HCEC 1CT (cell line): ENCODE data around the gene ACOT8.
"Not testable (repeated sequence)": the region's sequence is repeated elsewhere in the genome, so short reads cannot be mapped to it uniquely, and the experiment has no call there.

Experiments
- DNase-seq: peaks from one replicate; pipeline ENCODE4 v3.0.0-alpha.2; 2017

Gene ACOT8

DNA sequence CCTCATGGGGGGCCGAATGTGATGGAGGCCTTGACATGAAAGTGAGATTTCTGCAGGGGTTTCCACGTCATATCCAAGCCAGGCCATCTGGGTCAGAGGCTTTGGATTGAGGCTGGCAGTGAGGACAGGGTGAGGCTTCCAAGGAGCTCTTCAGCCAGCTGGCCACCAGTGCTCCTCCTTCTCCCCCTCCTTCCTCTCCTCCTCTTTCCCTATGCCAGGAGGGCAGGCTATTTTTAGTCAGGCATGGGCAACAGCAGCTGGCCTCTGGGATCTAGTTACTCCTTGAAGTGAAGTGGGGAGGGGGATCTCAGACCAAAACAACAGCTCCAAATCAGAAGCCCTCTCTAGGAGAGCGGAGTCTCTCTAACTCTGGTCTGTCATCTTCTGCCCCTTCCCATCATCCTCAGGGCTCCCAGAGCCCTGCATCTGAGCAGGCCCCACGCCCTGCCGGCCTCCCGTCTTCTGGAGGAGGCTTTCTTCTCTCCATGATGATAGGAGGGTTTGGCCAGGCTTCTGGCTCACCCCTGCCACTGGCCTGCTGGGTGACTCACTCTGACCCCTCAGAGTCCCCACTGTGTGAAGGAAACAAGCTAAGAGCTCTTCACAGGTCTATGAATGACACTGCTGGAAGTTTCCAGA, 30.7 kb downstream of the ACOT8 start:
- DNase-seq = no peak

DNA sequence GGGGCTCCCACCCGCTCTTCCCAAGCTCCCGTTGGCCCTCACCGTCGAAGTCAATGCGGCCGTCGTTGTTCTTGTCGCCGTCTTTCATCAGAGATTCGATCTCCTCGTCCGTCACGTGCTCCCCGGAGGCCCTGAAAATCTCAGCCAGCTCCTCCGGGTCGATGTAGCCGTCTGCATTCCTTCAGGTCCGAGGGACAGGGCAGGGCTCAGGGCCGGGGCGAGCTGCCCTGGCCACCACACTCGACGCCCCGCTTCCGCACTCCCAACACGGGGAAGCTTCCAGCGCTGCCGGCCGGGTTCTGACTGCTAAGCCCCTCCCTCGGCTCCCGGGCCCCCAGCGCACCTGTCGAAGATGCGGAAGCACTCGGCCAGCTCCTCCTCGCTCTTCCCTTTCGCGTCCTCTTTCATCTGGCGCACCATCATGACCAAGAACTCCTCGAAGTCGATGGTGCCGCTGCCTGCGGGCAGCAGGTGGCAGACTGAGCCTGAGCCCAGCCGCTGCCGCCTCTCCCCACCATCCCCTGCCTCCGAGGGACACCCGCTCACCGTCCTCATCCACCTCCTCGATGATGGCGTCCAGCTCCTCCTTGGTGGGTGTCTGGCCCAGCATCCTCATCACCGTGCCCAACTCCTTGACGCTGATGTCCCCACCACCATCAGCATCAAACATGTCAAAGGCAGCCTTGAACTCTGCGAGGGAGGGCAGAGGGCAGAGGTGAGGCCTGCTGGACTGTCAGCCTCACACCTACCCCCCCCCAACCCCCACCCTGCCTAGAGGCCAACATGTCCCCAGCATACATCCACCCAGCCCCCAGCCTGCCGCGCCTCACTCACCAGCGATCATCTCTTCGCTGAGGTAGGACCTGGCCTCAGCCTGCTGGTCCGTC, 33.0 kb downstream of the ACOT8 start:
- DNase-seq = no peak

DNA sequence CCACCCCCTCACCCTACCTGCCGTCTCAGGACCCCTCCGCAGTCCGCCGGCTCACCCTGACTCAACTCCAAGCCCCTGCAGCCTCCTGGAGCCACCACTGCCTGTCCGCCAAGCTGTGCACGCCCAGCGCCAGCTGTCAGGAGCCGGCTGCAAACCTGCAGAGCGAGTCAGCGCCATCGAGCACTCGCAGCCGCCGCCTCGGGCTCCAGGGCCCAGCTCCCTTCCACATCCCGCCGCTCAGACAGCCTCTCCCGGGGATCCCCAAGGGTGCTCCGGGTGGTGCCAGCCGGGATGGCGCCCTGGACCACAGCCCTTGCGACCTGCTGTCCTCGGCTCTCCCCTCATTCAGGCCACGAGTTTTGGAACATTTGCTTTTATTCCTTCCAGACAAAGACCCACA, 34.3 kb downstream of the ACOT8 start:
- peak; percentile 25 for DNase-seq

DNA sequence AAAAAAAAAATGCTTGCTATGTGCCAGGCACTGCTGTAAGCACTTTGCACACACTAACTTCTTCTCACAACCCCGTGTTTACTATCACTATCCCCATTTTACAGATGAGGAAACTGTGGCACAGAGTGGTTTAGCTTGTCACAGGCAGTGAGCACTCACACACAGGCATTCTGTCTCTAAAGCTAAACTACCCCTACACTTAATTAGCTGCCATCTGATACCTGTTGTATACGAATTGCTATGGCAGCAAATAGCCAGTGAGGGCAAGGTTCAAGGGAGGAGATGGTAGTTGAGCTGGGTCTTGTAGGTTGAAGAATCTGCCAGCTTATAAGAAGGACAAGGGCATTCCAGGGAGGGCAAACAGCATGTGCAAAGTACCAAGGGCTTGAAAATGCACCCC, 35.2 kb downstream of the ACOT8 start:
- DNase-seq = no peak

DNA sequence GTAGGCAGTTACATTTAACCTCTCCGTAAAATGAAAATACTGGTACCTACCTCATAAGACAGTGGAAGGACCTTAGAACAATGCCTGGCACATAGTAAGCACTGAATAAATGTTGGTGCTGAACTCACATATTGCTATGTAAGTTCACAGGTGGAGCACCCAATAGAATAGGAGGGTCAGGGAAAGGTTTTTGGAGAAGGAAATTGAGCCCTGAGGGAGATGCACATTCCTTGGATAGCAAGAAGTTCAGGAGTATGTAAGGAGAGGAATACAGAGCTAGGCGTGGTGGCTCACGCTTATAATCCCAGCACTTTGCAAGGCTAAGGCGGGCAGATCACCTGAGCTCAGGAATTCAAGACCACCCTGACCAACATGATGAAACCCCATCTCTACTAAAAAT, 37.7 kb downstream of the ACOT8 start:
- DNase-seq = no peak

DNA sequence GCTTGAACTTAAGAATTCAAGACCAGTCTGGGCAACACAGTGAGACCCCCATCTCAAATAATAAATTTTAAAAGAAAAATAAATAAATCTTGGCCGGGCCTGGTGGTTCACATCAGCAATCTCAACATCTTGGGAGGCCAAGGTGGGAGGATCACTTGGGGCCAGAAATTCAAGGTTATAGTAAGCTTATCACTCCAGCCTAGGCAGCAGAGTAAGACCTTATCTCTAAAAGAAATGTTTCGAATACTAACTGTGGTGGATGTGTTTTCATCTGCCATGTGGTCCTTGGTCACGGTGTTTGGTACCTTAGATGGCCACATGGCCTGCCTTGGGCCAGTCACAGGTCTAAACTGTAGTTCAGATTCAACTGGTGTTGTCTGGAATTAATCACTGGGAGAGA, 39.0 kb downstream of the ACOT8 start:
- DNase-seq = no peak

DNA sequence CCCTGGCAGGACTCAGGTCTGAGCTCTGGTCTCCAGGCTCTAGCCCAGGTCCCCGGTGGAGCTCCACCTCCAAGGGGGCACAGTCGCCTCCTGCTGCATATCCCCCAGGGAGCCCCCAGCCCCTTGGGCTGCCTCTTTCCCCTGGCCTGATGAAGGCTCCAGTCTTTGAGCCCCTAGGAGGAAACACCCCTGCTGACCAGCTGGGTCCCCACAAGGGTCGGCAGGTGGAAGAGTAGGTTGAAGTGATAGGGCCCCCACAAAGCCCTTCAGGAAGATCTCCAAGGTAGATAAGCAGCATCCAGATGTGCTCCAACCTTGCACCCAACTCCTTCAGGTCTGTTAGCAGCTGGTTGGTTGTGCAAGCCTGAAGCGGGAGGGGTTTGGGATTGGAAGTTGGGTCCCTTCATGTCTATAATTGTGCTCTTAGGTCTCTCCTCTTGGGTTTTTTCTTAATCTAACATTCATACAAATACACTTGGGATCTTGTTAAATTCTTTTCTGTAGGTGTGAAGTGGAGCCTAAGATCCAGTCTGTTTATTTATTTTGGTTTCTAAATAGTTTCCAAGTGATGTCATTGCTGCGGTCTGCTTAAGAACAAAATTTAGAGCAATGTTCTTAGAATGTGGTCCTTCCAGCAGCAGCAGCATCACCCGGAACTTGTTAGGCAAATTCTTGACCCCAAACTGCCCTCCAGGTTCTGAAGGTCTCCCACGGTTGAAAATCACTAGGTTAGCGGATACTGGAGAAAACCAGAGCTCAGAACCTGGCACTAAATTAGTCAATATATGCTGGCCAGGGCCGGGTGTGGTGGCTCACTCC, 39.6 kb downstream of the ACOT8 start:
- peak; percentile 87 for DNase-seq

DNA sequence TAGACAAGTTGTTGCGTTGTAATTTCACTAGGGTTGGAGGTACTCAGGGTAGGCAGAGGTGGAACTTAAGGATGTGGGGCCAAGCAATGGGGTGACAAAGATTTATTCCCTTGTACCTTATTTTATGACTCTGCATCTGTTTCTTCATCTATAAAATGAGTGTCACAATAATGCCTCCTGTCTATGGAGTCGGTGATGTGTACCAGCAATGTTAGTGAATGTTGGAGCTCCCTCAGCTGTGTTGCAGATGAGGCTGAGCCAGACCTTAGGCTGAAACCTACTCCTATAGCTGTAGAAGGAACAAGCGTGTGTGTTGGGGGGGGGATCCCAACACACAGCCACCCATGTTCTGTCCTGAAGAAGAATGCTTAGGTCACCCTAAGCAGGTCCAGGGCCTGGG, 40.2 kb downstream of the ACOT8 start:
- no peak for DNase-seq

DNA sequence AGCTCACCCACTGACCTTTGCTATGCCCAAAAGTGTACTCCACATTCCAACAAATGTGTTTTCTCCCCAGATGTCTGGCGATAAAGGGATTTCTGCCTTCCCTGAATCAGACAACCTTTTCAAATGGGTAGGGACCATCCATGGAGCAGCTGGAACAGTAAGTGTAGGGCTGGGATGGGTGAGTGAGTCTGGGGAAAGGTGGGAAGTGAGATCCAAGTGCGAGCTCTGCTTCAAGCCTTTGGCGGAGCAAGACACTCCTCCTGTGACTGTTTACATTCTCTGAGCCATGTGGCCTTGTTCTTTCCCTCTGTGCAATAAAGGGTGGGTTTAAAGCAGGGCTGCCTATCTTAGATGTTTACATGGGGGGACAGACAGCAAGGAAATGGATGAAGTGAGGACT, 42.9 kb downstream of the ACOT8 start:
- no peak for DNase-seq

DNA sequence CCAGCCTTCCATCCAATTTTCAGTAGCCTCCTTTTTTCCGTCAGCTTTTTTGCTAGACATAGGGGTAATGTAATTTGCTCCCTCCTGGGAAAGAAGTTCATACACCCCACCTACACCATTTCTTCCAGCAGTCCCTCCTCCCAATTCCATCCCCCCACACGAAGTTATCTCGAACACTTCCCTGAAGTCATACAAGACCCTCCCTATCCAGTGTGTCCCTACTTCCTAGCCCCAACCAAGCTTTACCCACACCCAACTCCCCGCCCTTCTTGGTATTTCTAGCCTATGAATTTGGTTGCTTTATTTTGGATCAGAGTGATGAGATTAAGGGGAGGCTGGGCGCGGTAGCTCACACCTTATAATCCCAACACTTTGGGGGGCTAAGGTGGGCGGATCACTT, 43.7 kb downstream of the ACOT8 start:
- DNase-seq = no peak

DNA sequence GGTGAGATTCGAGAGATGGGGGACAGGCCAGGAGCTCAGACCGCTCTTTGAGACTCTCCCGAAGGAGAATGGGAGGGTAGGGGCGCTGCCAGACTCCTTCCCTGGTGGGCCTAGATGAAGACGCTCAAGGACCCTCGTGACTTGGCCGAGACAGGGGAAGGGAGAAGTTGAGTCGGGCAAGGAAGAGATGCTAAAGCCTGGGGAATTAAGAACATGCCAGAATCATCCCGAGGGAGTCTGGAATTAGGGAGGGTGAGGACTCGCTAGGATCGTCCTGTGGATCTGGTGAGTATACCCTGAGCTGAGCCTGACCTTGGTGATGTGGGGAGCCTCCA, 44.2 kb downstream of the ACOT8 start:
- DNase-seq = no peak

DNA sequence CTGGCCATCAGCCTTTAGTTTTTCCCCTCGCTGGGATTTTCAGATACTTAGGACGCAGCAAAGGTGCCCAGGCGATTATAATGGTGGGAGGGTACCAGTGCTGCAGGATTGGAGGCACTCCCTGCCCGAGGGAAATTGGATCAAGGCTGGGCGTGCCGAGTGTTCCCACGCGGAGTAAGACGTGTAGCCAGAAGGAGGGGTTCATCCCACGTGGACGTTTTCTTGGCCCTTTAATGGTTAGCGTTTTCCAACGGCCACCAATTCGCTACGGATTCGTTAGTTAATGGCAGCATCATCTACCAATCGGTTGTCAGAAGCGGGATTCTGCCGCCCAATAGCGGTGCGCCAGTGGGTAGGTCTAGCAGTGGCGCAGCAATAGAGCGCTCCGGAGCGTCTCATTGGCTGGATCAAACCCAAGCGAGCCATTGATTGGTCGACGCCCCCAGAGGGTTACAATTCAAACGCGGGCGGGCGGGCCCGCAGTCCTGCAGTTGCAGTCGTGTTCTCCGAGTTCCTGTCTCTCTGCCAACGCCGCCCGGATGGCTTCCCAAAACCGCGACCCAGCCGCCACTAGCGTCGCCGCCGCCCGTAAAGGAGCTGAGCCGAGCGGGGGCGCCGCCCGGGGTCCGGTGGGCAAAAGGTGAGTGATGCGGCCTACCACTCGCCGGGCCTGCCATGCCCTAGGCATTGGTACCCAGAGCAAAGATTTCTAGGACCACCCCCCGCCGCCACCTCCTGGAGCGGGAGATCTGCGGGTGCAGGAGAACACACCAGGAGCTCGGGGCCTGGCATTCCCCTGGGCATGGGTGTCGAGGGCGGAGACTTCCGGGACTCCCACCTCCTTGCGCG, 44.8 kb downstream of the ACOT8 start, which contains the start of gene UBE2C:
Gene UBE2C, plus strand, starts transcription at position 488 of the 849 bp plus-strand sequence. Its CDS starts 52 bp downstream, at position 540.
- peak; percentile 100 for DNase-seq

DNA sequence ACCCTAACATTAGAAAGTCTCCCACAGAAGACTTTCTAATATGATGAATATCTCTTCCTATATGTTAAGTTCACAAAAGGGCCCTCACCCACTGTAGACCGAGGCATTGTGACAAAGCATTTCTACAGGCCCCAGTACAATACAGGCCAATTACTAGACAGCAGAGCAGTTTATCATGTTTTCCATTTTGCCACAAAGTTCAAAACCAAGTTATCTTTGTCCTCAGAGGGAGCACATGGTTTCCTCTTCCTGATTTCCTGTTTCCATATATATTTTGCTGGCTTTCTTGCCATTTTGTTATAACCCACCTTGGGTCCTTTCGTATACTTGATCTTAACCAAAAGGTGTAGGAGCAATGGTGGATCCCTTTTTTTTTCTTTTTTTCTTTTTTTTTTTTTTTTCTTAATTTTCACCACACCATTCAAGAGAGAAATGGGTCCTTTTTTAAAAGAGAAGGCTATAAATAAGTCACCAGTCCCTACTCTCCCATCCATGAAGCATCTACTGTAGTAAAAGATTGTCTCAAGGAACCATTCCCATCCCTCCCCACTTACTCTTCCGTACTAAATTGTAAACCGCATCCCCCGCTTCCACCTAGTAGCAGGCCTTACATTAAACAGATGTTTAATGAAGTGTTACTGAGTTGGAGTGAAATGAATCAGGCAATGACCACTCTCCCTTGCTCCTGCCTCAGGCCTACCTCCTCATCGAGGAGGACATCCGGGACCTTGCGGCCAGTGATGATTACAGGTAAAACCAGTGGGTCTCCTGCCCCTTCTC, 46.8 kb downstream of the ACOT8 start:
- no peak for DNase-seq

DNA sequence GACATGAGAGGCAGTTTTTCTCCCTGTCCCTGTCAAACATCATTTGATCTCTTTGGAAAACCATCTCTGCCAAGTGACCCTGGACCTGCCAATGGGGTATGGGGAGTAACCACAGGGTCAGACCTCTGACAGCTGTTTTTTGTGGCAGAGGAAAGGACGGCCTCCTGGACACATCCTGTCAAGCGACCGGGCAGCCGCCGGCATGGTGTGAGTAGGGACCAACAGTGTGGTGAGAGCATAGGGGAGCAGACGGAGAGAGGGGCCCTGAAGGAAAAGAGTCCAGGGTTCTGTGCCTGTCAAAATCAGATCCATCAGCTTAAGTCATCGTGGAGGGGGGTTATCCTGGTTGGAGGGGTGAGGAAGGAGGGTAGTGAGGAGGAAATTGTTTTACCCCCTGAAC, 55.3 kb downstream of the ACOT8 start:
- DNase-seq = no peak

DNA sequence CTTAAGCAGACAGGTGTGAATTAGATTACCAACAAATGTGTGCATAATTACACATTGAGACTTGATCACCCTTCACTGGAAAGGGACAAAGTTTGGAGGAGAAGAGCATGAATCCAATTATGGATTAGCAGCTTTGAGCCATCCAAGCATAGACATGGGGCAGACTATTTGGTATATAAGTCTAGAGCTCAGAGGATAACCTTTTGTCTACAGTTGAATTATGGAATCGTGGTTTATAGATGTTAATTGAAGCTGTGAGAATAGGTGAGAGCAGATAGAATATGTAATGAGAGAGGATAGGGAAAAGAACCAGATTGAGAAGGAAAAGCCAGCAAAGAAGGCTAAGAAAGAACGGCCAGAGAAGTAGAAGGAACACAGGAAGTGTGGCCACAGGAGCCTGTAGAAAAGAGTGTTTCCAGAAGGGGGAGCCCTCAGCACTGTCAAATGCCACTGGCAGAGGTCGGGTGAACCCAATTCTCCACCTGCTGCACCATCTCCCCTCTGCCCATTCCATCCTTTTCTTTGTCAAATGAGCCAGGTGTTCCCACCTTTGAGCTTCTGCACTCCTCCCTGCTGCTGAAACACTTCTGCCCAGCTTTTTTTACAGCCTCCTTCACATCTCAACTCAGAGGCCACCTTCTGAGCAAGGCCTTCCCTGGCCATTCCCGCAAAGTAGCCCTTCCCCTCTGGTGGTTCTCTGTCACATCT, 58.1 kb downstream of the ACOT8 start:
- peak; percentile 43 for DNase-seq

DNA sequence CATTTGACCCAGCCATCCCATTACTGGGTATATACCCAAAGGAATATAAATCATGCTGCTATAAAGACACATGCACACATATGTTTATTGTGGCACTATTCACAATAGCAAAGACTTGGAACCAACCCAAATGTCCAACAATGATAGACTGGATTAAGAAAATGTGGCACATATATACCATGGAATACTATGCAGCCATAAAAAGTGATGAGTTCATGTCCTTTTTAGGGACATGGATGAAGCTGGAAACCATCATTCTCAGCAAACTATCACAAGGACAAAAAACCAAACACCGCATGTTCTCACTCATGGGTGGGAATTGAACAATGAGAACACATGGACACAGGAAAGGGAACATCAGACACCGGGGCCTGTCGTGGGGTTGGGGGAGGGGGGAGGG, 59.2 kb downstream of the ACOT8 start:
- DNase-seq = not testable (repeated sequence)

DNA sequence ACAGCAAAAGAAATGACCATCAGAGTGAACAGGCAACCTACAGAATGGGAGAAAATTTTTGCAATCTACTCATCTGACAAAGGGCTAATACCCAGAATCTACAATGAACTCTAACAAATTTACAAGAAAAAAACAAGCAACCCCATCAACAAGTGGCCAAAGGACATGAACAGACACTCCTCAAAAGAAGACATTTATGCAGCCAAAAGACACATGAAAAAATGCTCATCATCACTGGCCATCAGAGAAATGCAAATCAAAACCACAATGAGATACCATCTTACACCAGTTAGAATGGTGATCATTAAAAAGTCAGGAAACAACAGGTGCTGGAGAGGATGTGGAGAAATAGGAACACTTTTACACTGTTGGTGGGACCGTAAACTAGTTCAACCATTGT, 59.7 kb downstream of the ACOT8 start:
- not testable (repeated sequence) for DNase-seq

DNA sequence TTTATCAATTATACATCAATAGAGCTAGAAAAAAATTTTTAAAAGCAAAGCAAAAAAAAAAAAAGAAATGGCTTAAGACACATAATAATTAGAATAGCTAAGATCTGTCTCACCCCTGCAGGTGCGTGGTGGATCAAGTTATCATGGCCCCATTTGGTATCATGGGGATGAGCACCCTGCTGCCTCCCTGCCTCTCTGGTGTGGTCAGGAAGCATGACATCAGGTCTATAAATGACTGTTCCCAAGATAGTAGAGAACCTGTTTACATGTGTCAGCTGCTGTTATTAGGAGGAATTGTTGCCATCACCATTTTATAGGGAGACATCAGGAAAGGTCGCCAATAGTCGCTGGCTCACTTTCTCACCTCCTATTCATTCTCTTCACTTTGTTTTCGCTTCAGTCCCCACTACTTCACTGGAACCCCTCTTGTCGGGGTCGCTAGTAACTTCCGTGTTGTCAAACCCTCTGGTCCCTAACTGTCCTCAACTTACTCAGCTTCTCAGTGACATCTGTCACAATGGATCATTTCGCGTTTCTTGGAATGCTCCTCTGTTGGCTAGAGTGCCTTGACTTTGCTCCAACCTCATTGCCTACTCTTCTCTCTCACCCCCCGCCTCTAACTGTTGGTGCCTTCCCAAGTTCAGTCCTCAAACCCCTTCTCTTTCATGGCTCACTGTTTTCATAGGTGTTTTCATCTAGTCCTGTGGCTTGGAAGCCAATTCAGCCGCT, 60.7 kb downstream of the ACOT8 start:
- no peak for DNase-seq

DNA sequence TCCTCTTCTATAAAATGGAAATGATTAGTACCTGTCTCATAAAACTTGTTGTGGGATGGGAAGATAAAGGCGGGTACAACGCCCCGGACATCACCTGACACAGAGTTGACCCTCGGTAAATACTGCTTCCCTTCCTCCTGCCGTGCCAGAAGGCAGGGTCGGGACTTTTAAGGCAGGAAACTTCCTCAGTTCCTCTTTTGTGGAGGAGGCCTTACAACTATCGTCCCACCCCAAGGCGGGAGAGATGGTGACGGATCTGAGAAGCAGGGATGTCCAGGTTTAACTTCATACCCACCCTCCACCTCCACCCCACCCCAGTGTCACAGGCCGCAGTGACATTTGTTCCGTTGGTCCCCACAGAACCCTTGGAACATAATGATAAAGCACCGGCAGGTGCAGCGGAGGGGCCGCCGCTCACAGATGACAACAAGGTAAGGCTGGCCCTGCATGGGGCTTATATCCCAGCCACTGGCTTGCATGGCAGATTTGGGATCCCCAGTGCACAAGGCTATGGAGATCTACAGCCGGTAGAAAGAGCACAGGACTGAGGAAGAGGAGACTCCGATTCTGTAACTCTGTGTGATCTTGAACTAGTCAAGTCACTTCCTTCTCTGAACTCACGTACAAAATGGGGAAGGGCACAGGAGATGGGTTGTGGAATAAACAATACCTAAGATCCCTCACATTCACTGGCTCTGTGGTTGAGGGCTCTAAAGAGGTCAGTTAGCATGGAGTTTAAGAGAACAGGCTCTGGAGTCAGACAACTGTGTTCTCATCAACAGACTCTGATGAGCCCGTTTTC, 64.7 kb downstream of the ACOT8 start:
- DNase-seq = no peak
